ENCODE measurements around the gene ATP6V1C2. TPM values are rescaled to one million over a fixed set of nuclear protein-coding genes. Genes with fewer than 3 reads are reported as not detected.

ATP6V1C2 gene
- total and polyA plus RNA-seq, 9 of the 15 experiments (the other 6 are each of a cell fraction or from before 2014, with no cell fraction given): 0.01 to 0.31 (median 0.10) TPM; not detected in 4

Small RNA genes within 50 kb of the gene (small RNA-seq; reads per million reads assigned to genes)
- gene RNU7-138P (not detected), gene RNU7-176P (not detected)

Other genes starting within 250 kb of the ATP6V1C2 start
- 44.0 and 46.7 TPM in 2 replicates for gene NOL10, start 31.7 kb upstream of the ATP6V1C2 start, total RNA-seq (2014; rRNA removed)
- 63.9 and 68.0 TPM in 2 replicates for gene NOL10, start 31.7 kb upstream of the ATP6V1C2 start, total RNA-seq (2014; rRNA removed; fragmentation: Illumina TruSeq; extraction: Trizol)
- 55.6 and 60.0 TPM in 2 replicates for gene NOL10, start 31.7 kb upstream of the ATP6V1C2 start, total RNA-seq (2015; rRNA removed; fragmentation: Illumina TruSeq; extraction: Trizol)
- 44.2 and 47.8 TPM in 2 replicates for gene NOL10, start 31.7 kb upstream of the ATP6V1C2 start, total RNA-seq (2021)
- 39.2 and 51.0 TPM in 2 replicates for gene NOL10, start 31.7 kb upstream of the ATP6V1C2 start, polyA plus RNA-seq (2011; rRNA removed)
- 53.0 and 59.4 TPM in 2 replicates for gene NOL10, start 31.7 kb upstream of the ATP6V1C2 start, polyA plus RNA-seq (2014; fragmentation: Illumina TruSeq; extraction: Trizol)
- gene NOL10, start 31.7 kb upstream of the ATP6V1C2 start, polyA plus RNA-seq (2014; fragmentation: Nextera tagmentation; extraction: Ambion mirVana): 10 to 100 TPM; 32.9 to 45.5 TPM
- 35.4 and 42.2 TPM in 2 replicates for gene NOL10, start 31.7 kb upstream of the ATP6V1C2 start, polyA plus RNA-seq (2014; rRNA removed)
- 171 and 185 TPM in 2 replicates for gene PDIA6, start 91.2 kb downstream of the ATP6V1C2 start, total RNA-seq (2014; rRNA removed)
- gene PDIA6, start 91.2 kb downstream of the ATP6V1C2 start, total RNA-seq (2014; rRNA removed; fragmentation: Illumina TruSeq; extraction: Trizol): 226 and 229 TPM in 2 replicates
- gene PDIA6, start 91.2 kb downstream of the ATP6V1C2 start, total RNA-seq (2015; rRNA removed; fragmentation: Illumina TruSeq; extraction: Trizol): 226 and 233 TPM in 2 replicates
- gene PDIA6, start 91.2 kb downstream of the ATP6V1C2 start, total RNA-seq (2021): 196 and 198 TPM in 2 replicates
- gene PDIA6, start 91.2 kb downstream of the ATP6V1C2 start, polyA plus RNA-seq (2011; rRNA removed): 184 and 234 TPM in 2 replicates
- gene PDIA6, start 91.2 kb downstream of the ATP6V1C2 start, polyA plus RNA-seq (2014; fragmentation: Illumina TruSeq; extraction: Trizol): 218 and 268 TPM in 2 replicates
- gene PDIA6, start 91.2 kb downstream of the ATP6V1C2 start, polyA plus RNA-seq (2014; fragmentation: Nextera tagmentation; extraction: Ambion mirVana): 100 to 1,000 TPM; 166 to 257 TPM
- gene PDIA6, start 91.2 kb downstream of the ATP6V1C2 start, polyA plus RNA-seq (2014; rRNA removed): 189 and 200 TPM in 2 replicates
- not detected in 2 replicates for gene KCNF1, start 190.3 kb downstream of the ATP6V1C2 start, total RNA-seq (2014; rRNA removed)
- gene KCNF1, start 190.3 kb downstream of the ATP6V1C2 start, total RNA-seq (2014; rRNA removed; fragmentation: Illumina TruSeq; extraction: Trizol): not detected in 2 replicates
- gene KCNF1, start 190.3 kb downstream of the ATP6V1C2 start, total RNA-seq (2015; rRNA removed; fragmentation: Illumina TruSeq; extraction: Trizol): not detected in 2 replicates
- not detected in 2 replicates for gene KCNF1, start 190.3 kb downstream of the ATP6V1C2 start, total RNA-seq (2021)
- gene KCNF1, start 190.3 kb downstream of the ATP6V1C2 start, polyA plus RNA-seq (2011; rRNA removed): not detected in 2 replicates
- gene KCNF1, start 190.3 kb downstream of the ATP6V1C2 start, polyA plus RNA-seq (2014; fragmentation: Illumina TruSeq; extraction: Trizol): not detected in 2 replicates
- not detected for gene KCNF1, start 190.3 kb downstream of the ATP6V1C2 start, polyA plus RNA-seq (2014; fragmentation: Nextera tagmentation; extraction: Ambion mirVana)
- not detected in 2 replicates for gene KCNF1, start 190.3 kb downstream of the ATP6V1C2 start, polyA plus RNA-seq (2014; rRNA removed)

Measured in K562 (cell line).